Glomerular endothelial cell (primary cell): Measurements from ENCODE around the gene PRR5L. TPM values are rescaled to one million over a fixed set of nuclear protein-coding genes. Genes with fewer than 3 reads are reported as not detected.
"Not testable (repeated sequence)": the region's sequence is repeated elsewhere in the genome, so short reads cannot be mapped to it uniquely, and the experiment has no call there.

Experiments
- DNase-seq: peaks from one replicate; pipeline ENCODE4 v3.0.0-alpha.2; 2011; ENCODE audit warnings: low read depth, low spot score; ENCODE audit errors: extremely low read depth
- total RNA-seq: library from RNA; depleted of rRNA; stranded (reverse); fragments of >200 nt; gene quantifications from 2 replicates; pipeline ENCODE4 v1.2.3, GENCODE V29; 2015

The PRR5L gene
- total RNA-seq, 1 donor from 2014 or later, result 54.1 TPM

DNA sequence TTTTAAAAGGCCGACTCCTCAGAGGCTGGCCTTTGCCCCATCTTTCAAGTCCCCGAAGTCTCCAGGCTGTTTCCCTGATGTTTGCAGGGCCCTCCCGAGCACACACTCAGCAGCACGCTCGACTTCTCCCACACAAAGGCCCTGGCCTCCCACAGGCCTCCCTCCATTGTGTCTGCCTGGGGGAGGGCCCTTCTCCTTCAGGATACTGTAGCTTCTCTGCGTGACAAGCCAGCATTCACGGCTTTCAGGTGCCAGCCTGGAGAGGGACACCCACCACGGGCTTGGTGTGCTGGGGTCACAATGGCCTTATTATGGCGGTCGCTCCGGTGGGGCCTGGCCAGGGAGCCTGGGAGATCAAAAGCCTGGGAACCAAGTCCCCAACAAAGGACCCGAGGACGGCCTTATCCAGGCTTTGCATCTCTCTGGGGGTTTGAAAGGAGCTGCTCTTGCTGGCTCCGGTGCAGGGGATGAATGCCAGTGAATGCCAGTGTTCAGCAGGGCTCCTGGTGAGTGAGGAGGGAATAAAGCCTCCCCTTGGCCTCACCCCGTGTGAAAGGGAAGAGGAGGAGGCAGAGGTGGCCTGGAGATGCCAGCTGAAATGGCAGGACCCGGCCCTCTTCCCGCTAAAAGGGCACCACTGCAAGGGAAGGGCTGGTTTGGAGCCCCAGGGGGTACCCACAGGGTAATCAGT is 159.0 kb downstream of the PRR5L start:
- no peak for DNase-seq

- no peak for DNase-seq
Observed at GRCh38 chr11:36455658-36456111, 159.6 kb downstream of the PRR5L start.

DNA sequence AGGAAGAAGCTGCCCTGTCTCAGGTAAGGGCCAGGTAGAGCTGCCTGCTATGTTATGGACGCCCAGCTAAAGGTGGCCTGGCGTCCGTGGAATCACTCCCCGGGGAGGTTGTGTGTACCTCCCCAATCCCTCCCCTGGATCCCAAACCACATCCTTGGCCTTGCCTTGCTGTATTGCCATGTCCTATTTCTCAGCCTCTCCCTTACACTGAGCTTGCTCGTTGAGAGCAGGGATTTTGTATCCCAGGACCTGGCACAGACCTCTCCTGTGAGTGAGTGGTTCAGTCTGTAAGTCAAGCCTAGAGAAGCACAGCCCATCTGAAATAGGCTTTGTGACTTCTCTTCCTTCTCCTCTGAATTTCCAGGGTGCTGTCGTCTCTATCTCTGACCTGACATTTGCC is 160.1 kb downstream of the PRR5L start:
- no peak for DNase-seq

GRCh38 chr11:36458129-36458915 is 162.2 kb downstream of the PRR5L start:
- DNase-seq, result no peak

DNA sequence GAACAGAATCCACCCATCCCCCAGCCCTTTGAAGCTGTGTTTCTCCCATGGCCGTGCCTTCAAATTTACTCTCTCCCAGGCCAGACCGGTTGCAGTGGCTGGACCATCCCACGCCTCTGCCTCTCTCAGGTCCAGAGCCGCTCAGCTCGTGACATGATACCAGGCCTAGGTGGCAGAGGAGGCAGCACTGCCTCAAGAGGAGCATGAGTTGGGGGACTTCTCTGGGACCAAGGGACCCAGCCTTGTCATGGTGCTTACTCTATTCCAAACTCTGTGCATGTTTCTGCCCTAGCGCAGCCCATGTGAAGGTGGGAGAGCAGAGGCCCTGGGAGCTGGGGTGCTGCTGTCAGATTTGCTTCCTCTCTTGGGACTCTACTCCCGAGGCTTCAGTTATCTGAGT is 163.0 kb downstream of the PRR5L start:
- DNase-seq, result no peak

GRCh38 chr11:36460220-36460619 is 164.1 kb downstream of the PRR5L start:
- DNase-seq, result no peak

- DNase-seq, result no peak
Observed at GRCh38 chr11:36462321-36462720, 166.2 kb downstream of the PRR5L start.

GRCh38 chr11:36463781-36464180 is 167.7 kb downstream of the PRR5L start:
- no peak for DNase-seq

GRCh38 chr11:36464720-36465119 is 168.6 kb downstream of the PRR5L start:
- no peak for DNase-seq

GRCh38 chr11:36465449-36466163 is 169.5 kb downstream of the PRR5L start:
- no peak for DNase-seq

GRCh38 chr11:36467012-36467411 is 170.9 kb downstream of the PRR5L start:
- no peak for DNase-seq

- no peak for DNase-seq
Observed at GRCh38 chr11:36467916-36468315, 171.8 kb downstream of the PRR5L start.

DNA sequence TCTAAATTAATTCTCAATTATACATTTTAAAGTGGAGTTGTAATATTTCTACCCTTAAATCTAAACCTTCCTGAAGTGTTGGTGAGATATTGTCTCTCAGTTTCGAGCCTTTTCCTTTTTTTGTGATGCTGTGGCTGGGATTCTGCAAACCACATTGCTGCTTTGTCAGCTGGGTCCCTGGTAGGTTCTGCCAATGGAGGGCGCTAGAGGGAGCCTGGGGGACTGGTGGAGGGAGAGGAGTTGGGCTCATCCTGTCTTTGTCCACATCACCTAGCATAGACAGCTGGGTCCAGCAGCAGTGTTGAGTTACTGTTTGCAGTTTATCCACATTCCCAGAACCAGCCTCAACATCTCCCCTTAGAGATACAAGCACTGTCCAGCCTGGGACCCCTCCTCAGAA is 173.0 kb downstream of the PRR5L start:
- DNase-seq, result no peak

GRCh38 chr11:36469881-36470802 is 174.1 kb downstream of the PRR5L start:
- DNase-seq, result no peak

- DNase-seq, result no peak
Observed at GRCh38 chr11:36471577-36471976, 175.5 kb downstream of the PRR5L start.

DNA sequence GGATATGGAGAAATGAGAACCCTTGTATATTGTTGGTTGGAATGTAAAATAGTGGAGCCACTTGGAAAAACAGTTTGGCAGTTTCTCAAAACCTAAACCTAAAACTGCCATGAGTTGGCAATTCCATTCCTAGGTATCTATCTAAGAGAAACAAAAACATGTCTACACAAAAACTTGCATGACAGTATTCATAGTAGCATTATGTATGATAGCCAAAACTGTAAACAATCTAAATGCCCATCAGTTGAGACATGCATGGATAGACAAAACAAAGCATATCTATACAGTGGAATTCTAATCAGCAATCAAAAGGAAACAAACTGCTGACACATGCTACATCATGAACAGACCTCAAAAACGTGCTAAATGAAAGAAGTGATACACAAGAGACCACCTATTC is 179.1 kb downstream of the PRR5L start:
- no peak for DNase-seq

GRCh38 chr11:36478700-36479329 is 182.7 kb downstream of the PRR5L start:
- DNase-seq, result no peak

- no peak for DNase-seq
Observed at GRCh38 chr11:36480833-36481232, 184.7 kb downstream of the PRR5L start.

DNA sequence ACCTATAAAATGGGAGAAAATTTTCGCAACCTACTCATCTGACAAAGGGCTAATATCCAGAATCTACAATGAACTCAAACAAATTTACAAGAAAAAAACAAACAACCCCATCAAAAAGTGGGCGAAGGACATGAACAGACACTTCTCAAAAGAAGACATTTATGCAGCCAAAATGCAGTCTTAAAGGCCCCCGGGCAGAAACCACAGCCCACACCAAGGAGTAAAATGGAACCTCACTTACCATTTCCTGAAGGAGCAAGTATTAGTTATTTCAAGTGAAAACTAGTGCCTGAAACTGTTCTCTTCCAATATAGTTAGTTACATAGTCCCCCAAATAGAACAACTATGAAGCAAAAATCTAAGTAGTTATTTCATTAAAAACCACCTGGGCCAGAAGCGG is 187.0 kb downstream of the PRR5L start:
- DNase-seq, result not testable (repeated sequence)
